ENCODE measurements around the gene KRTAP4-12.
"Not testable (repeated sequence)": the region's sequence is repeated elsewhere in the genome, so short reads cannot be mapped to it uniquely, and the experiment has no call there.

The KRTAP4-12 gene

DNA sequence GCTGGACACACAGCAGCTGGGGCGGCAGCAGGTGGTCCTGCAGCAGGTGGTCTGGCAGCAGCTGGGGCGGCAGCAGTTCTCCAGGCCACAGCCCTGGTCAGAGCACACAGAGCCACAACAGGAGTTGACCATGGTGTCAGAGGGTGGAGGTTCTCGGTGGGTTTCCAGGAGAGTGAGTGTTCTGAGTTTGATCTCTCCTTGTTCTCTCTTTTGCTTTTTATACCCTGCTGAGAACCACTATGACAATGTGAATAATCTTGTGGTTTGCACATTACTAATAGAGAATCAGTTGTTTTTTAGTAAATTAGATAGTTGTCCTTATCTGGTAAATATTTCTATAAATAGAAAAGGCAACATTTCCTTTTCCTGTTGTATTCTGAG is at the start of gene KRTAP4-12:
KRTAP4-12 (minus strand) TSS at position 192 of the 381 bp plus-strand sequence; CDS start at position 132, 60 bp downstream.
- DNase-seq: not testable (repeated sequence)

DNA sequence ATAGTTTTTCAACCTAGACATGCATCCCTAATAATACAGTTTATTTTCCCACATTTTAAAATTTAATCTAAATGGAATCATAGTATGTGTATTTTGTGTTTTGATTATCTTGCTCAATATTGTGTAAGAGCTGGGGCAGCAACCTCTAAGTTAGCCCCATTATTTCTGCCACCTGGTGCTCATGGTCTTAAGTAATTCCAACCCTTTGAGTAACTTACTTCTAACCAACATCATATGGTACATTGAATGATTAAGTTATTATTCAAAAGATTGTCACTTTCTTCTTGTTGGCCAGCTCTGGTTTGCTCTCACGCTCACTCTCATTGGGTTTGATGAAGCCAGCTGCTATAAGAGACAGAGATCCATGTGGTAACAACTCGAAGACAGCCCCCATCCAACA is 47.9 kb upstream of the KRTAP4-12 start:
- DNase-seq: no peak

DNA sequence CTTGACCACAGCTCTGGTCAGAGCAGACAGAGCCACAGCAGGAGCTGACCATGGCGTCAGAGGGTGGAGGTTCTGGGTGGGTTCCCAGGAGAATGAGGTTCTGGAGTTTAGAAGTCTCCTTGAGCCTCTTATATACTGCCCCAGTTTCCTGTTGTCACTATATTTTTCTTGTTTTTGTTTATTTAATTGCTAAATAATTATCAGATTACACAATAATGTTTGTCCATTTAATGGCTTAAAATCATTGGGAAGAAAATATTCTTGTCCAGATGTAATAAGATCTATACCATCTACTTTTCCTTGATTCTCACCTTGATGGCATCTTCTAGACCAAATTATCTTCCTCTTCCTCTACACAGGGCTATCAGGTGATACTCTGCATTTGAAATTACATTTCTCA is 44.1 kb upstream of the KRTAP4-12 start, which contains the start of gene KRTAP4-3:
KRTAP4-3 (minus strand) TSS at position 101 of the 400 bp plus-strand sequence; CDS start at position 52, 49 bp downstream.
- DNase-seq: no peak

DNA sequence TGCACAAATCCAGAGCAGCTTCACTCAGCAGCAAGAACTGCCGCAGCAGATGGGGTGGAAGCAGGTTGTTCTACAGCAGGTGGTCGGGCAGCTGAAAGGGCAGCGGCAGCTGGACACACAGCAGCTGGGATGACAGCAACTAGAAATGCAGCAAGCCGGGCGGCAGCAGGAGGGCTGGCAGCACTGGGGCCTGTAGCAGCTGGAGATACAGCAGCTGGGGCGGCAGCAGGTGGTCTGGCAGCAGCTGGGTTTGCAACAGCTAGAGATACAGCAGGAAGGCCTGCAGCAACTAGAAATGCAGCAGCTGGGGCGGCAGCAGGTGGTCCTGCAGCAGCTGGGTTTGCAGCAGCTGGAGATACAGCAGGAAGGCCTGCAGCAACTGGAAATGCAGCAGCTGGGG is 43.6 kb upstream of the KRTAP4-12 start:
- no peak for DNase-seq

DNA sequence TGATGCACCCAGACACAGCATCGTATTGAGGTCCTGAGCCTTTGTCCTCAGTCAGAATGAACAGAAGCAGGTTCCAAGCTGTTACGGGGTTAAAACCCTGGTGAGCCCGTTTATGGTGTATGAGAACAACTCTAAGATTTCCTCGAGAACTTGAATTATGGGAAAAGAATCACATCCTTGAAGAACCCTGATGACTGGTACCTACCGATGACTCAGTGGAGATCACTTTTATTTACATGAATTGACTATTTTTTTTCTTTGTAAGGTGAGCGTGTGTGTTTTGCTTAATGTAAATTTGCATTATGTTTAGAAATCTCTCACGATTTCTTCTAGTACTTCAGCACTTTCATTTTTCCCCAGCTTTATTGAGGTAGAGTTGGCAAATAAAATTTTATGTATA is 39.8 kb upstream of the KRTAP4-12 start:
- DNase-seq: no peak

DNA sequence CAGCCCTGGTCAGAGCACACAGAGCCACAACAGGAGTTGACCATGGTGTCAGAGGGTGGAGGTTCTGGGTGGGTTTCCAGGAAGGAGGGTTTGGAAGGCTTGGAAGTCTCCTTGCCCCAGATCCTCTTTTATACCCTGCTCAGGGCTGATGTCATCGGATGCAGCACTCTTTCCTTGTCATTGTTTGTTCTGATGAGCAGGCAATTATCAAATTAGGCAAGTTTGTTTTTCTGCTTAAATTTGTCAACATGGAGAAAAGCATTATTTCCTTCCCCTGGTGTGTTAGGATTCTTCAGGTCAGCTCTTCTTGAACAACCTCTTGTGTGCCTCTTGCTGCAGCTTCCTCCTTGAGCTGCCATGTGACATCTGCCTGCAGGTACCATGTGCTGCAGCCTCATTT is 36.7 kb upstream of the KRTAP4-12 start, which contains the start of gene KRTAP4-4:
KRTAP4-4 (minus strand) TSS at position 101 of the 400 bp plus-strand sequence; CDS start at position 44, 57 bp downstream.
- no peak for DNase-seq

DNA sequence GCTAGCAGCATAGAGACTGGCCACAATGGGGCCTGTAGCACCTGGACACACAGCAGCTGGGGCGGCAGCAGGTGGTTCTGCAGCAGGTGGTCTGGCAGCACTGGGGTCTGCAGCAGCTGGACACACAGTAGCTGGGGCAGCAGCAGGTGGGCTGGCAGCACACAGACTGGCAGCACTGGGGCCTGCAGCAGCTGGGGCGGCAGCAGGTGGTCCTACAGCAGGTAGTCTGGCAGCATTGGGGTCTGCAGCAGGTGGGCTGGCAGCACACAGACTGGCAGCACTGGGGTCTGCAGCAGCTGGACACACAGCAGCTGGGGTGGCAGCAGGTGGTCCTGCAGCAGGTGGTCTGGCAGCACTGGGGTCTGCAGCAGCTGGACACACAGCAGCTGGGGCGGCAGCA is 36.2 kb upstream of the KRTAP4-12 start:
- not testable (repeated sequence) for DNase-seq

DNA sequence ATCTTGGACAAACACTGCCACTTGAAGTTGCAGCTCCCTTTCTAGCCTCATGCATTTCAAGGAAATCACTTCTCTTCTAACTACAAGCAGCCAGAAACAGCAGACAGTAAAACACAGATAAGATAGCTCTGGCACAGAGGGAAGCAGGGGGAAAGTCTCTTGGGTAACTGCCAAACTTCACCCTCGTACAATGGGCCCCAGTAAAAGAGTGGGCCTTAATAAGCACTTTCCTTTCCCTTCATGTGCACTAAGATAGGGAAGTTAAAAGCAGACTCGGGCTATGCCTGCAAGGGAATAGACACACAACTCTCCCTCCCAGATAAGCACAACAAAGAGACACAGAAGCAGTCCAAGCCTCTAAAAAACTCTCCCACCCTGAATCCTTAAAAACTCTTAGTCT is 29.9 kb upstream of the KRTAP4-12 start:
- no peak for DNase-seq

DNA sequence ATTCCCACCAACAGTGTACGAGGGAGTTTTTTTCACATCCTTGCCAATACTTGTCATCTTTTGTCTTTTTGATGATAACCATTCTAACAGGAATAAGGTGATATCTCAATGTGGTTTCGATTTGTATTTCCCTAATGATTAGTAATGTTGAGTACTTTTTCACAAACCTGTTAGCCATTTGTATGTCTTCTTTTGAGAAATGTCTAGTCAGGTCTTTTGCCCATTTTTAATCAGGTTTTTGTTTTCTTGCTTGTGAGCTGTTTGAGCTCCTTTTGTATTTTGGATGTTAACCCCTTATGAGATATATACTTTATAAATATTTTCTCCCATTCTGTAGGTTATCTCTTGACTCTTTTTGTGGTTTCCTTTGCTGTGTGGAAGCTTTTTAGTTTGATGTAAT is 27.5 kb upstream of the KRTAP4-12 start:
- DNase-seq: no peak

DNA sequence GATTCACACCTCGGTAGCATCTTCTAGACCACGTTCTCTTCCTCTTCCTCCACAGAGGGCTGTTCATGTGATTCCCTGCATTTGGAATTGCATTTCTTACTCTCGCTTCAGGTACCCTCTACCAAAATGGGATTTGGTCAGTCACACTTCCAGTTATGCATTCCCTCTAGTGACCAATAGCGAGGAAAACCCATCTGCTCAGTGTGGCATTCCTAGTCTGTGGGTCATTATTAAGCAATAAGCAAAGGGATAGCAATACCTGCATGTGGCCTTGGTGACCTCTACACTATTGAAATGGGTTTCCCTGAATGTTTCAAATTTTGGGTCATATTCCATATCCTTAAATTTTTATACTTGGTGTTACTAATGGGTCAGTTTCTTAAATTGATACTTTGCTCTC is 26.0 kb upstream of the KRTAP4-12 start:
- DNase-seq: no peak

DNA sequence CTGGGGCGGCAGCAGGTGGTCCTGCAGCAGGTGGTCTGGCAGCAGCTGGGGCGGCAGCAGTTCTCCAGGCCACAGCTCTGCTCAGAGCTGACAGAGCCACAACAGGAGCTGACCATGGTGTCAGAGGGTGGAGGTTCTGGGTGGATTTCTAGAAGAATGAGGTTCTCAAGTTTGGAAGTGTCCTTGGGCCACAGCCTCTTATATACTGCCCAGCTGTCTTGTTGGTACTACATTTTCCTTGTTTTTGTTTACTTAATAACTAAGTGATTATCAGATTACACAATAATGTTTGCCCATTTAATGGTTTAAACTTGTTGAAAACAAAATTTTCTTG is 25.6 kb upstream of the KRTAP4-12 start, which contains the start of gene KRTAP4-5:
KRTAP4-5 (minus strand) TSS at position 174 of the 334 bp plus-strand sequence; CDS start at position 116, 58 bp downstream.
- no peak for DNase-seq

DNA sequence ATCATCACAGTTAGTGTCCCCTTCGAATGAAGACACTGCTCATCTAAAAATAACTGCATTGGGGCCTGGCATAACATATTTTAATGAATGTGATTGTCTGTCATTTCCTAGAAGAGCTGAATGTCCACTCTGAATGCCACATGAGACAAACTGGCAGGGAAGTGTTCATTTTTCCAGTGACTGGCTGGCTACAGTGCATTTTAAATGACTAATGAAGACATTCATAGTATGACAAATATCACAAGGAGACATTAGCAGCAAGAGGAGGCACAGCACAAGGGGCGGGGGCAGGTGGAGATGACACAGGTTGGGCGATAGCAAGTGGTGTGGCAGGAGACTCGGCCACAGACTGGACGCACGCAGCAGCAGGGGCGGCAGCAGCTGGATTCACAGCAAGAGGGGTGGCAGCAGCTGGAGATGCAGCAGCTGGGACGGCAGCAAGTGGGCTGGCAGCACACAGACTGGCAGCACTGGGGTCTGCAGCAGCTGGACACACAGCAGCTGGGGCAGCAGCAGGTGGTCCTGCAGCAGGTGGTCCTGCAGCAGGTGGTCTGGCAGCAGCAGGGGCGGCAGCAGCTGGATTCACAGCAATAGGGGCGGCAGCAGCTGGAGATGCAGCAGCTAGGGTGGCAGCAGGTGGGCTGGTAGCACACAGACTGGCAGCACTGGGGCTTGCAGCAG is 25.1 kb upstream of the KRTAP4-12 start:
- not testable (repeated sequence) for DNase-seq

DNA sequence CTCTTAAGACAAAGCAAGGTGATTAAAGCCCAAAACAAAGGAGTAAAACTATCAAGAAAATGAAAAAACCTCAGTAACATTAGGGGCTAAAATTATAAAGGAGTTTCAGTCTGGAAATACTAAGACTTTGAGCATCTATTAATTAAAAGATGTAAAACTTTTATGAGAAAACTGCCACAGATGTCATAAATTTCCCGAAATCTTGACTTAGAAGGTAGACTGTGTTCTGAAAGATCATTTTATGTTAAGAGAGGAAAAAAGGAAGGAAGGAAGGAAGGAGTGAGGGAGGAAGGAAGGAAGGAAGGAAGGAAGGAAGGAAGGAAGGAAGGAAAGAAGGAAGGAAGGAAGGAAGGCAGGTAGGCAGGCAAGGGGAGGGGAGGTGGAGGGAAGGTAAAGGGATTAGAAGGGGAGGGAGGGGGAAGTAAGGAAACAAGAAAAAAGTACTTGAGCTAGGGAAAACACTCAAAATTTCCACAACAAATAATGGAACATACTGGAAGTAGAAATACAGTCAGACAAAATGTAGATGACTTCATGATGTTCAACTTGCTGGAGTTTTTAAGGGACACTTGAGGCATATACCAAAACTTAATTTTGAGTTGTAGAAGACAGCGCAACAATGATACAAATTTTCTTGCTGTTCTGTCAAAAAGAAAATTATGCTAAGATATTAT is 23.7 kb upstream of the KRTAP4-12 start:
- no peak for DNase-seq

DNA sequence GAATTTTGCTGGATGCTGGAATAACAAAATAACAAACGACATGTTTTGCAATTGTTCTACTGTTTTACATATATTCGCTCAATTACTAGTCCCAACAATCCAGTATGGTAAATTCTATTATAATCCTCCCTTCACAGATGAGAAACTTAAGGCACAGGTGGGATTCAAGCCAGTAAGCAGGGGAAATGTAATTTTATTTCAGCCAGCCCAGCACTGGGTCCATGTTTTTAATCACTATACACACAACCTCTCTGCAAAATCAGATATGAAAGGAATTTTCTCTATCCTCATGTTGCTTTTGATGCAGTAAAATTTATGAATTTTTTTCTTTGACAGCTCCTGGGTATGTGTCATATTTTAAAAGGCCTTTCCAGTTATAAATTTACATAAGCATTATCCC is 21.3 kb upstream of the KRTAP4-12 start:
- no peak for DNase-seq

DNA sequence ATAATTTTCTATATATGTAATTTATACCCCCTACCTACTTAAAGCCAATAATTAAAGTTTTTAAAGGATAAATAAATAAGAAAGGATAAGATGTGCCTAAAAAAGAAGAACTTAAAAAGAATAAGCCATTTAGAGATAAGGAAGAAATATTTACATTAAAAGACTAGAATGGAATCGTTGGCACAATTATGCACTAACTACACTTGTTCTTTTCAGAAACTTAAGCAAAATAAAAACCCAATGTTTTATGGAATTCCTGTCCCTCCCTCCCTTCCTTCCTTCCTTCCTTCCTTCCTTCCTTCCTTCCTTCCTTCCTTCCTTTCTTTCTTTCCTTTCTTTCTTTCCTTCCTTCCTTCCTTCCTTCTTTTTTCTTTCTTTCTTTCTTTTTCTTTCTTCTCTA is 20.9 kb upstream of the KRTAP4-12 start:
- no peak for DNase-seq

DNA sequence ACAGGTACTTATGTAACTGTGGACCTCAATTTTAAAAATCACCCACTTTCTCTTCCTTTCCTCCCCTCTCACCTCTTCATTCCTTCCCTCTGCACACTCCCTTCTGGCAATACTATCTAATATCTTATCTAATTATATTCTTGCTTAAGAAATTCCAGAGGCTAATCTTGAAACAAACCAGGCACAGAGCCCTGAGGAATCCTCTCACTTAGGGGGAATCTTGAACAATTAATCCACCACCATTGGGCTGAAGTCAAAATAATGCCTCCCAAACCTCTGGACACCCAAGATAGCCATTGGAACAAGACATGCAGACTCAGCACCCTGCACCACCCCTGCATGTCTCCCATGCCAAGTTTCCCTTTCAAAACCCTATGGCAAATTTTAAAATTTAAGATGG is 17.4 kb upstream of the KRTAP4-12 start:
- no peak for DNase-seq

DNA sequence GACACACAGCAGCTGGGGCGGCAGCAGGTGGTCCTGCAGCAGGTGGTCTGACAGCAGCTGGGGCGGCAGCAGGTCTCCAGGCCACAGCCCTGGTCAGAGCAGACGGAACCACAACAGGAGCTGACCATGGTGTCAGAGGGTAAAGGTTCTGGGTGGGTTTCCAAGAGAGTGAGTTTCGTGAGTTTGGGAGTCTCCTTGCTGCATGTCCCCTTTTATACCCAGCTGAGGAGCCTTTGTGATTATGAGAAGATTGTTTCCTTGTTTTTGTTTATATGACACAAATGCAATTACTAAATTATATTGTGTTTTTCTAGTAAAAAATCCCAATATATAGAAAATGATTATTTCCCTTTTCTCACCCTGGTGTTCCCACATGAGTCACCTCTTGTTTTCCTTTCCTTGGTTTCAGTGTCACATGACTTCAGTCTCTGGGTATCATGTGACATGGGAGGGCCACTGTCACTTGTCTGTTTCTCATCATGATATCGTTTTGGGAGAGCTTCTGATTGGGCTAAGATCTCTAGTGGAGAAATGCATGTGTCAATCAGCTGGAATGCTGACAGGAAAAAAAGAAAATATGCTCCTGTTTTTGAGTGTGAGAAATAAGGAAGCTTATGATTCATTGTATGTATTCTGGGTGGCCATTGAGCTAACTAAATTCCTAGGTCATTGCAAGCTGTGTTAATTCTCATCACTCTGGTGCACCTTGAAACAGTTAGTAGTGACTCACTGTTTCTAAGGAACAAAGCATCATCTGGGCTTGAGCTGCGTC is 16.6 kb upstream of the KRTAP4-12 start, which contains the start of gene KRTAP4-6:
KRTAP4-6 (minus strand) TSS at position 185 of the 772 bp plus-strand sequence; CDS start at position 128, 57 bp downstream.
- no peak for DNase-seq

DNA sequence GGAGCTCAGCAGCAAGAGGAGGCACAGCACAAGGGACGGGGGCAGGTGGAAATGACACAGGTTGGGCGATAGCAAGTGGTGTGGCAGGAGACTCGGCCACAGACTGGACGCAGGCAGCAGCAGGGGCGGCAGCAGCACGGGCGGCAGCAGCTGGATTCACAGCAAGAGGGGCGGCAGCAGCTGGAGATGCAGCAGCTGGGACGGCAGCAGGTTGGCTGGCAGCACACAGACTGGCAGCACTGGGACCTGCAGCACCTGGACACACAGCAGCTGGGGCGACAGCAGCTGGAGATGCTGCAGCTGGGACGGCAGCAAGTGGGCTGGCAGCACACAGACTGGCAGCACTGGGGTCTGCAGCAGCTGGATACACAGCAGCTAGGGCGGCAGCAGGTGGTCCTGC is 15.9 kb upstream of the KRTAP4-12 start:
- DNase-seq: not testable (repeated sequence)

DNA sequence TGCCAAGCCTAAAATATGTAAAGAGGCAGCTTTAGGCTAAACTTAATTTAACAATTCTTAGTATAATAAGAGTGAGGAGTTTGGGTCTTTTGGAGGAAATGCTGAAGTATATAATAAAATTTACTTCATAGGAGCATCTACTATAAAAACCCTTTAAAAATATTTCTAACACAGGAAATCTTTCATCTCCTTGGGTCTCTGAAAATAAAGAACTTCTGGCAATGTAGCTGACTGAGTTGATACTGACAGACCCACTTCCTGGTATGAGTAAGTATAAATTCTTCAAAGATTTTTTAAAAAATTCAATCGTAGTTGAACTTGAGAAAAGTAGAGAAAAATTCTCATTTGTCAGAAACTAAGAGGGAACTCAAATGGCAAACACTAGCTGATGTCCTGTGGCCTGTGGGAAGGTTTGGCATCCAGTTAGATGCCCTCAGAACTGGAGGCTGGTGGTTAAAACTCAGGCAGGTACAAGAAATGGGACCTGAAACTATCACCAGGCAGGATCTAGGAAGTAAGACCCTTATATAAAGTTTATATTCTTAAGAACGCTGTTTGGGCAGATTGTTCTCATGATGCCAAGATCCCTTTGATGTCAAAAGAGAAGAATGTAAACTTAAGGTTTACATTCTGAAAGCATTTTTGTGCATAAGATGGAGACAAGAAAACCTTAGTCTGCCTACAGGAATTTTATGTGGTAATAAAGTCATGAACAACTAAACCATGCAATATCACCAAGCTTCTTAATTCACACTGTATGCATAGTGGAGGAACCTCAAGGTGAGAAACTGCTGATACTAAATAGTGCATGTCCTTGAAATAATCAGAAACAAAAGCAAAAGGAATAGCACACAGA is 10.1 kb upstream of the KRTAP4-12 start:
- DNase-seq: no peak

DNA sequence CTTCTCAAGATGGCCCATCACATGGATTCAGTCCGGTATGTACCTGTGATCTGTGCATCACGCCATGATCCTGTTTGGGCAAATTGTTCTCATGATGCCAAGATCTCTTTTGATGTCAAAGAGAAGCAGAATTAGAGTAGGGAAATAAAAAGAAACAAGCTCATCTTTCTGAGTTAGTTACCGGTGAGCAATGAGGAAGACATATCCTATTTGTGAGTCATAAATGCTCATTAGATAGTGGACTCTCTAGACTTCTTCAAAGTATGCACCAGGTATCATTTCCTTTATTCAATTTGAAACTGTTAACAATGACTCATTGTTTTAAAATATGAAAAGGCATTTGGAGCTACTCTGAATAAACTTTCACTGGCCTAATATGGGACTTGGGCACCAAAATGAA is 8.0 kb upstream of the KRTAP4-12 start:
- DNase-seq: no peak

DNA sequence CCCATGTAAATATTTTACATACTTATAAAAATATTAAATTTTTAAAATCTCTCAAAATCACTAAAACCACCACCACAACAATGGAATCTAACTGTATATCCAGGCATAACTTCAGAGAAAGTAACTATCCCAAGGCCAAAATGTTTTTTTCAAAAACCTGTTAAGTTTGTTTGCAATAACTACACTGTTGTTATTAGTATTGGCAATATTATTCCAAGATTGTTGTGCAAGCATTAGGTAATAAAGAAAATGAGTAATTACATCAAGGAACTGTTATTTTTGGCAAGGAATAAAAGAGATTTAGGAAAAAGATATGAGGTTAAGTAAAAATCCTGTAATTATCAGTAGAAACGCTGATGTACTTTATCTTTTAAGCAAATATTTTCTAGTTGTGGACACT is 3.4 kb upstream of the KRTAP4-12 start:
- DNase-seq: no peak

DNA sequence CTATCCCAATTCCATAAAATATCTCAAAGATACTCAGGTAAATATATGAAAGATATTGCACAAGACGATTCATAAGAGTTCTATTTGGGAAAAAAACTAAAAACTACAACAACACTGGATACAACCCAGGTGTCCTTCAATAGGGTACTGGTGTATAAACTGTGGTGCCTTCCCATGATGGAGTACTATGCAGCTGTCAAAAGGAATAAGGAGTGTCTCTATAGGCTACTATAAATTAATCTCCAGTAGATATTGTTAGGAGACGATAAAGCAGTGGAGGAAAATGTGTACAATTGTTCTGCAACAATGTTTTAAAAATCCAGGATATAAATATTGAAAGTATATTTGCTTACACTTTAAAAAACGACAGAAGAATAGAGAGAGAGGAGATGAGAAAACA is 2.4 kb upstream of the KRTAP4-12 start:
- DNase-seq: no peak

DNA sequence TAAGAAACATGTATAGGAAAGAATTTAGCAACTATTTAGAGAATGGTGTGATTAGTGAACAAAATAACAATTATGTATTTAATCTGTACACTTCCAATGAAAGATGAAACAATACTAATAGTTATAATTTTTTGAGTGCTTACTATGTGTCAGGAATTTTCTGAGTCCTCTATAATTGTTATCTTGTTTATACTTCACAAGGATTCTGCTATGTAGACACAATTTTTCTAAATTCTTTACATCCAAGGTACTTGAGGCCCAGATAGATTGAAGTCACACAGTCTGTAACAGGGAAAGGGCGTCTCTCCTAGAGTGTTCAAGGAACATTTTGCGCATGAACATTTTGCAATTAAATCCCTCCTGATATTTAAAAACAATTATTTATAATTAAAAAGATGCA is 1.1 kb upstream of the KRTAP4-12 start:
- DNase-seq: no peak
